Kidney epithelial cell (primary cell): Measurements from ENCODE around the gene MEF2B. TPM values are rescaled to one million over a fixed set of nuclear protein-coding genes. Genes with fewer than 3 reads are reported as not detected.
"Not testable (repeated sequence)": the region's sequence is repeated elsewhere in the genome, so short reads cannot be mapped to it uniquely, and the experiment has no call there.

ENCODE experiments used
- DNase-seq: peaks from one replicate; pipeline ENCODE4 v3.0.0-alpha.2; 2010; ENCODE audit warnings: low read depth
- H3K27me3 ChIP-seq: 2 replicates; pipeline ENCODE4 v1.6.0; 2011; ENCODE audit warnings: low read length; ENCODE audit not compliant: control insufficient read depth, insufficient read depth
- H3K36me3 ChIP-seq: 2 replicates; pipeline ENCODE4 v1.5.1; 2011; ENCODE audit warnings: low read length; ENCODE audit not compliant: control insufficient read depth, insufficient read depth
- H3K4me3 ChIP-seq: 2 replicates; pipeline ENCODE4 v1.5.1; 2011; ENCODE audit warnings: low read depth, mild to moderate bottlenecking, control low read depth, low read length
- CTCF ChIP-seq: IDR thresholded peaks from 2 replicates; pipeline ENCODE4 v1.5.1; 2011; ENCODE audit warnings: mild to moderate bottlenecking, moderate library complexity, low read length, control low read depth, inconsistent platforms; ENCODE audit not compliant: insufficient read depth, poor library complexity, severe bottlenecking
- total RNA-seq: library from RNA; depleted of rRNA; stranded (reverse); fragments of >200 nt; gene quantifications from 2 replicates; pipeline ENCODE4 v1.2.3, GENCODE V29; 2015

Gene MEF2B
- total RNA-seq, 1 donor from 2014 or later = 0.13 TPM

- H3K36me3 ChIP-seq = peaks cover 1% of the 10 kb centered on the region
- H3K4me3 ChIP-seq = no peak overlapping the region
- DNase-seq = no peak
- H3K27me3 ChIP-seq = no peaks in the 10 kb centered on the region
- TF ChIP-seq CTCF = no peak
These were observed 16.7 kb upstream of the MEF2B start for GRCh38 chr19:19186742-19187141.

- DNase-seq = no peak
- peaks cover 3% of the 10 kb centered on the region for H3K36me3 ChIP-seq
- peak; percentile 60 for TF ChIP-seq CTCF
These were observed 16.0 kb upstream of the MEF2B start for GRCh38 chr19:19185853-19186740.

GRCh38 chr19:19181488-19181998, 11.5 kb upstream of the MEF2B start:
- peaks cover 2% of the 10 kb centered on the region for H3K36me3 ChIP-seq
- TF ChIP-seq CTCF = no peak
- no peaks in the 10 kb centered on the region for H3K27me3 ChIP-seq
- no peak overlapping the region for H3K4me3 ChIP-seq
- no peak for DNase-seq

More at GRCh38 chr19:19185853-19186740, 16.0 kb upstream of the MEF2B start:
- no peak overlapping the region for H3K4me3 ChIP-seq
- H3K27me3 ChIP-seq = no peaks in the 10 kb centered on the region

GRCh38 chr19:19179548-19180441, 9.7 kb upstream of the MEF2B start:
- TF ChIP-seq CTCF = no peak
- H3K36me3 ChIP-seq = peaks cover 2% of the 10 kb centered on the region
- no peak for DNase-seq

GRCh38 chr19:19176950-19177349, 6.9 kb upstream of the MEF2B start:
- TF ChIP-seq CTCF = no peak
- H3K36me3 ChIP-seq = peaks cover 2% of the 10 kb centered on the region
- no peak overlapping the region for H3K4me3 ChIP-seq
- H3K27me3 ChIP-seq = no peaks in the 10 kb centered on the region
- DNase-seq = no peak

More at GRCh38 chr19:19179548-19180441, 9.7 kb upstream of the MEF2B start:
- Histone ChIP-seq H3K4me3 (no peak overlapping the region), H3K27me3 (no peaks in the 10 kb centered on the region)

GRCh38 chr19:19173243-19173642, 3.2 kb upstream of the MEF2B start:
- not testable (repeated sequence) for H3K36me3 ChIP-seq, DNase-seq
- H3K27me3 ChIP-seq = peaks cover 11% of the 10 kb centered on the region

More at GRCh38 chr19:19173243-19173642, 3.2 kb upstream of the MEF2B start:
- not testable (repeated sequence) for H3K4me3 ChIP-seq
